IMR-90 (cell line): ENCODE results near the gene SAMD1. TPM values are rescaled to one million over a fixed set of nuclear protein-coding genes. Genes with fewer than 3 reads are reported as not detected.
"Not testable (repeated sequence)": the region's sequence is repeated elsewhere in the genome, so short reads cannot be mapped to it uniquely, and the experiment has no call there.

Source experiments
- ATAC-seq: fragments of 200-7000 bp; cut with Tn5 transposase; 2 replicates; pipeline ENCODE4 v1.9.1; 2020; ENCODE audit warnings: low read depth, mild to moderate bottlenecking, moderate library complexity
- BruUV-seq: library from RNA; stranded (reverse); fragments of 400-500 nt; replicated peaks from 2 replicates; lab custom pipeline; 2021; lab: Mats Ljungman, UMichigan
- CTCF ChIA-PET: fragments of 300-600 bp; formaldehyde crosslinking; extraction: SDS; loops from one replicate; lab custom pipeline; 2021; ENCODE audit warnings: antibody characterized with exemption; lab: Yijun Ruan, JAX
- POLR2A ChIA-PET: fragments of 300-600 bp; sonication (Branson Sonifier 250); formaldehyde crosslinking; loops from one replicate; lab custom pipeline; 2022; ENCODE audit warnings: antibody characterized with exemption; ENCODE audit not compliant: unreplicated experiment; lab: Charles Lee
- DNase-seq: peaks from one replicate; pipeline ENCODE4 v3.0.0; 2013
- H2AFZ ChIP-seq: replicated peaks from 2 replicates; pipeline ENCODE3; 2013; ENCODE audit warnings: low read length, mild to moderate bottlenecking; ENCODE audit not compliant: poor library complexity
- H2AK5ac ChIP-seq: 2 replicates; pipeline ENCODE4 v1.6.1; 2013; ENCODE audit warnings: low read depth, low read length, inconsistent platforms
- H2AK9ac ChIP-seq: replicated peaks from 2 replicates; pipeline ENCODE3; 2013; ENCODE audit warnings: mild to moderate bottlenecking, low read depth, low read length, moderate library complexity; ENCODE audit not compliant: poor library complexity
- H2BK120ac ChIP-seq: 2 replicates; pipeline ENCODE4 v1.6.1; 2013; ENCODE audit warnings: low read depth, low read length, inconsistent platforms
- H2BK15ac ChIP-seq: 3 replicates; pipeline ENCODE4 v1.6.1; 2013; ENCODE audit warnings: low read depth, low read length, inconsistent platforms
- H2BK20ac ChIP-seq: 2 replicates; pipeline ENCODE4 v1.6.1; 2013; ENCODE audit warnings: low read depth, mild to moderate bottlenecking, inconsistent platforms, low read length, moderate library complexity
- H2BK5ac ChIP-seq: 2 replicates; pipeline ENCODE4 v1.6.1; 2013; ENCODE audit warnings: mild to moderate bottlenecking, low read depth, low read length, inconsistent platforms; ENCODE audit not compliant: poor library complexity, severe bottlenecking
- H3K14ac ChIP-seq: replicated peaks from 2 replicates; pipeline ENCODE4 v1.6.1; 2013; ENCODE audit warnings: low read depth, low read length, inconsistent platforms
- H3K18ac ChIP-seq: 2 replicates; pipeline ENCODE4 v1.6.1; 2013; ENCODE audit warnings: low read depth, low read length, control low read depth
- H3K23ac ChIP-seq: 2 replicates; pipeline ENCODE4 v1.6.1; 2013; ENCODE audit warnings: low read depth, low read length, inconsistent platforms
- H3K27ac ChIP-seq: 2 replicates; pipeline ENCODE4 v1.5.1; 2013; ENCODE audit warnings: mild to moderate bottlenecking, control low read depth, low read length; ENCODE audit not compliant: insufficient read depth
- H3K27me3 ChIP-seq: 2 replicates; pipeline ENCODE4 v1.6.1; 2013; ENCODE audit warnings: low read length; ENCODE audit not compliant: control insufficient read depth, insufficient read depth
- H3K36me3 ChIP-seq: 2 replicates; pipeline ENCODE4 v1.6.1; 2013; ENCODE audit warnings: low read length, mixed read lengths; ENCODE audit not compliant: control insufficient read depth, insufficient read depth
- H3K4ac ChIP-seq: 2 replicates; pipeline ENCODE4 v1.6.1; 2013; ENCODE audit warnings: low read depth, low read length, inconsistent platforms
- H3K4me1 ChIP-seq: 2 replicates; pipeline ENCODE4 v1.6.1; 2013; ENCODE audit warnings: low read length, mixed read lengths; ENCODE audit not compliant: control insufficient read depth, insufficient read depth
- H3K4me2 ChIP-seq: 2 replicates; pipeline ENCODE4 v1.6.1; 2013; ENCODE audit warnings: low read depth, mild to moderate bottlenecking, control low read depth, low read length, moderate library complexity
- H3K4me3 ChIP-seq: 2 replicates; pipeline ENCODE4 v1.5.1; 2013; ENCODE audit warnings: low read depth, mild to moderate bottlenecking, control low read depth, low read length, moderate library complexity; ENCODE audit not compliant: insufficient read depth
- H3K56ac ChIP-seq: 2 replicates; pipeline ENCODE4 v1.6.1; 2013; ENCODE audit warnings: low read length, inconsistent platforms; ENCODE audit not compliant: insufficient read depth; ENCODE audit errors: extremely low read depth
- H3K79me1 ChIP-seq, 2 experiments: 2 replicates each; pipeline ENCODE4 v1.6.1; 2013; ENCODE audit warnings: low read length in 2 of 2, inconsistent platforms in 1 of 2, low read depth in 1 of 2
- H3K9ac ChIP-seq: 2 replicates; pipeline ENCODE4 v1.6.1; 2013; ENCODE audit warnings: low read depth, low read length, control low read depth
- H3K9me1 ChIP-seq: 2 replicates; pipeline ENCODE4 v1.6.1; 2013; ENCODE audit warnings: low read length, inconsistent platforms; ENCODE audit not compliant: insufficient read depth
- H3K9me3 ChIP-seq: 2 replicates; pipeline ENCODE4 v1.6.1; 2013; ENCODE audit warnings: low read length; ENCODE audit not compliant: control insufficient read depth, insufficient read depth
- H4K20me1 ChIP-seq: 2 replicates; pipeline ENCODE4 v1.6.1; 2013; ENCODE audit warnings: low read length, inconsistent platforms; ENCODE audit not compliant: insufficient read depth
- H4K5ac ChIP-seq: 2 replicates; pipeline ENCODE4 v1.6.1; 2013; ENCODE audit warnings: mild to moderate bottlenecking, low read depth, low read length, control low read depth
- H4K8ac ChIP-seq, 2 experiments: 2 replicates each; pipeline ENCODE4 v1.6.1; 2013; ENCODE audit warnings: low read depth in 2 of 2, low read length in 2 of 2, control low read depth in 1 of 2, inconsistent platforms in 1 of 2
- H4K91ac ChIP-seq: 2 replicates; pipeline ENCODE4 v1.6.1; 2013; ENCODE audit warnings: low read depth, low read length, inconsistent platforms; ENCODE audit not compliant: insufficient read depth
- CTCF ChIP-seq: conservative IDR thresholded peaks from 2 replicates; pipeline ENCODE4 v1.5.1; 2012; ENCODE audit warnings: mild to moderate bottlenecking, low read depth, low read length, improper control_type of control experiment
- MAZ ChIP-seq: IDR thresholded peaks from 2 replicates; pipeline ENCODE4 v1.6.1; 2012; ENCODE audit warnings: low read depth, mild to moderate bottlenecking, low read length, improper control_type of control experiment, moderate library complexity, borderline replicate concordance
- RAD21 ChIP-seq: IDR thresholded peaks from 2 replicates; pipeline ENCODE4 v1.6.1; 2012; ENCODE audit warnings: low read length, improper control_type of control experiment
- SMC3 ChIP-seq: fragments of 150-350 bp; IDR thresholded peaks from 2 replicates; pipeline ENCODE4 v1.6.1; 2016; ENCODE audit warnings: low read depth, mild to moderate bottlenecking, antibody characterized with exemption, low read length, moderate library complexity
- WGBS, 2 experiments: methylation state at CpG; one replicate each; pipeline versions ENCODE4 v1.1.5 to v1.1.7; 2013; ENCODE audit warnings: missing lambda C conversion rate in 2 of 2; ENCODE audit not compliant: insufficient read length in 1 of 2; ENCODE audit errors: extremely low coverage in 2 of 2; 5-methylcytosine and 5-hydroxymethylcytosine counted together
- dilution Hi-C: fragments of 300-500 bp; cut with HindIII; formaldehyde crosslinking; loops from one replicate; pipeline ENCODE4 v1.14.3; 2018; ENCODE audit warnings: low sequenced_read_pairs; ENCODE audit not compliant: unreplicated experiment
- in situ Hi-C: fragments of 300-500 bp; cut with MboI; formaldehyde crosslinking; loops from 3 replicates; pipeline ENCODE4 v1.14.3; 2019; ENCODE audit warnings: low sequenced_read_pairs, inconsistent platforms, mixed read lengths
- intact Hi-C: fragments of 100-400 bp; cut with micrococcal nuclease; formaldehyde crosslinking; loops from 2 replicates; pipeline ENCODE4 v1.10.0; 2022
- polyA plus RNA-seq, 3 experiments: library from polyadenylated mRNA; depleted of rRNA; stranded (reverse); fragments of >200 nt; gene quantifications; 2 replicates each; pipeline ENCODE4 v1.2.3, GENCODE V29; 2012; ENCODE audit warnings: low replicate concordance in 1 of 3
- total RNA-seq: library from RNA; depleted of rRNA; stranded (reverse); fragments of >200 nt; gene quantifications from 2 replicates; pipeline ENCODE4 v1.2.3, GENCODE V29; 2012

SAMD1 gene
- total and polyA plus RNA-seq, 2 of the 4 experiments (the other 2 are of a cell fraction) = 6.5 to 14.1 TPM

GRCh38 chr19:14048443-14049153 is 42.0 kb downstream of the SAMD1 start:
- Histone ChIP-seq H3K9me3 (peaks cover 2% of the 10 kb centered on the region; the same call in 1 of the 2 replicates), H3K79me1 (no peaks in the 10 kb centered on the region), H3K14ac (no peak overlapping the region), H3K56ac (no peak overlapping the region), H3K4me3 (no peak overlapping the region), H4K20me1 (no peaks in the 10 kb centered on the region), H3K23ac (no peak overlapping the region), H3K27ac (no peak overlapping the region), H4K5ac (no peak overlapping the region), H3K18ac (no peak overlapping the region), H3K4ac (no peak overlapping the region), H4K8ac (no peak overlapping the region), H2AK9ac (no peak overlapping the region), H2BK20ac (no peak overlapping the region), H3K4me1 (no peaks in the 10 kb centered on the region), H2BK5ac (no peak overlapping the region), H3K4me2 (no peak overlapping the region), H3K27me3 (no peaks in the 10 kb centered on the region), H2BK120ac (no peak overlapping the region), H4K91ac (no peak overlapping the region), H3K36me3 (no peaks in the 10 kb centered on the region), H3K9me1 (no peaks in the 10 kb centered on the region), H2BK15ac (no peak overlapping the region), H2AFZ (peak overlapping the region; percentile 75), H2AK5ac (no peak overlapping the region), H3K9ac (no peak overlapping the region)
- BruUV-seq = no TSS peak
- ATAC-seq = peak; percentile 85
- ChIA-PET CTCF (interaction anchor here (0.9 to 2.2 kb wide), 2 partner anchors 11 to 17 kb away, joined by 7 to 9 read pairs; partner anchors contain the start of gene IL27RA), POLR2A (no interaction called here)
- DNase-seq = no peak
- intact Hi-C loops (no loop called here), dilution Hi-C loops (no loop called here), in situ Hi-C loops (no loop called here)
- WGBS, 2 experiments = no CpG with 5 or more reads among the region's 8 CpGs
- peak; percentile 24; the same call in 1 of the 2 replicates for TF ChIP-seq SMC3
- TF ChIP-seq CTCF = peak; percentile 58
- no peak for TF ChIP-seq MAZ
- peak; percentile 46 for TF ChIP-seq RAD21

- H2AK5ac ChIP-seq = not testable (repeated sequence)
- CTCF ChIA-PET = interaction anchor here (1.2 to 2.2 kb wide), 2 partner anchors 12 to 17 kb away, joined by 4 to 9 read pairs; partner anchors contain the start of gene IL27RA
Measured at GRCh38 chr19:14047866-14048265, 42.7 kb downstream of the SAMD1 start.

More at GRCh38 chr19:14047866-14048265, 42.7 kb downstream of the SAMD1 start:
- H3K4ac ChIP-seq, H3K79me1 ChIP-seq, H3K4me2 ChIP-seq, in situ Hi-C loops, H3K23ac ChIP-seq, H2BK120ac ChIP-seq, H3K4me3 ChIP-seq, H3K9me1 ChIP-seq, H3K14ac ChIP-seq, H2AK9ac ChIP-seq, H2BK20ac ChIP-seq, H4K20me1 ChIP-seq, POLR2A ChIA-PET, H3K9ac ChIP-seq, intact Hi-C loops, ATAC-seq, H4K91ac ChIP-seq, H3K4me1 ChIP-seq, dilution Hi-C loops, BruUV-seq, H2BK15ac ChIP-seq, H4K5ac ChIP-seq, DNase-seq, H3K27me3 ChIP-seq, H3K56ac ChIP-seq, H3K27ac ChIP-seq, H2AFZ ChIP-seq, H4K8ac ChIP-seq, H3K9me3 ChIP-seq, H3K36me3 ChIP-seq, H3K18ac ChIP-seq, H2BK5ac ChIP-seq: not testable (repeated sequence)
- no CpG with 5 or more reads among the region's 10 CpGs for WGBS, 2 experiments
